ENCODE data around the gene MYO6. TPM values are rescaled to one million over a fixed set of nuclear protein-coding genes. Genes with fewer than 3 reads are reported as not detected.

Gene MYO6
- total RNA-seq, 1 experiment from 2014 or later: 46.9 TPM

- H2BK12ac ChIP-seq (ENCODE audit: insufficient read length, low read depth, low read length): no peak overlapping the region
- H3K4me3 Mint-ChIP-seq: no peak overlapping the region
- no peaks in the 10 kb centered on the region for H3K27me3 ChIP-seq (ENCODE audit: insufficient read depth, low read length)
- no peak overlapping the region for H2BK20ac ChIP-seq (ENCODE audit: low read depth, low read length, poor library complexity, severe bottlenecking)
- H3K4me1 ChIP-seq (ENCODE audit: insufficient read depth, low read length): no peaks in the 10 kb centered on the region
- no peaks in the 10 kb centered on the region for H3K23me2 ChIP-seq (ENCODE audit: insufficient read length, low read depth, low read length, poor library complexity, severe bottlenecking)
- no peaks in the 10 kb centered on the region for H3K27me3 Mint-ChIP-seq (ENCODE audit: low read depth)
- TF ChIP-seq CTCF (conservative IDR thresholded peaks at IDR 0.05): no peak
- no peak overlapping the region for H3K23ac ChIP-seq (ENCODE audit: insufficient read length, low read depth, low read length)
- no peak overlapping the region for H3K27ac Mint-ChIP-seq
- H3K4me2 ChIP-seq (ENCODE audit: insufficient read depth, insufficient read length, low read length): no peak overlapping the region
- no peak overlapping the region for H3K9ac ChIP-seq (ENCODE audit: extremely low read depth, insufficient read length, low read length)
- no peak overlapping the region for H3T11ph ChIP-seq (ENCODE audit: low read length)
- DNase-seq: no peak
- no peaks in the 10 kb centered on the region for H3K9me3 Mint-ChIP-seq
- no peak overlapping the region for H2BK15ac ChIP-seq (ENCODE audit: low read depth, low read length)
- H3K79me2 ChIP-seq (ENCODE audit: insufficient read depth, low read length): no peaks in the 10 kb centered on the region
- no peak overlapping the region for H4K91ac ChIP-seq (ENCODE audit: insufficient read length, low read depth, low read length)
- H3K4me1 Mint-ChIP-seq: peaks cover 8 to 10% of the 10 kb centered on the region in 2 experiments
- H3K9me3 ChIP-seq (ENCODE audit: control insufficient read depth, low read depth, low read length): no peaks in the 10 kb centered on the region
- H2BK5ac ChIP-seq (ENCODE audit: insufficient read length, low read length): no peak overlapping the region
- no peak overlapping the region for H3K56ac ChIP-seq (ENCODE audit: insufficient read length, low read depth, low read length)
- no peak overlapping the region for H4K8ac ChIP-seq (replicated peaks; ENCODE audit: insufficient read length, low read depth, low read length)
- H2AK5ac ChIP-seq (ENCODE audit: insufficient read length, low read length): no peak overlapping the region
- no peaks in the 10 kb centered on the region for H3K79me1 ChIP-seq (ENCODE audit: insufficient read depth, low read depth, low read length, poor library complexity, severe bottlenecking)
- H3K27ac ChIP-seq (ENCODE audit: insufficient read length, low read depth, low read length): no peak overlapping the region
- H4K5ac ChIP-seq (ENCODE audit: insufficient read length, low read depth, low read length): no peak overlapping the region
- H3K18ac ChIP-seq (ENCODE audit: insufficient read length, low read depth, low read length): no peak overlapping the region
- no peaks in the 10 kb centered on the region for H4K20me1 ChIP-seq (ENCODE audit: control insufficient read depth, insufficient read depth, insufficient read length)
- H3K14ac ChIP-seq (ENCODE audit: insufficient read depth, low read length): no peak overlapping the region
- no peak overlapping the region for H2BK120ac ChIP-seq (ENCODE audit: low read depth, low read length, poor library complexity, severe bottlenecking)
- peaks cover 6 to 28% (median 26%) of the 10 kb centered on the region in 3 experiments for H3K36me3 Mint-ChIP-seq (ENCODE audit: insufficient read depth in 1 of 3, low read depth in 3 of 3)
- H2AFZ ChIP-seq (ENCODE audit: low read length): no peak overlapping the region
- no peak overlapping the region for H3K4ac ChIP-seq (ENCODE audit: low read depth, low read length)
- WGBS (ENCODE audit: extremely low coverage, insufficient read length, low lambda C conversion rate): no CpG with 5 or more reads among the region's 1 CpG
Observed at GRCh38 chr6:75880305-75880704, 131.3 kb downstream of the MYO6 start.

Data from H9 (cell line).